Spleen (tissue), 7 donors: ENCODE measurements around the gene CCNL1.

ENCODE experiments used
- POLR2A ChIP-seq, 3 donors: fragments of 450-650 bp; IDR thresholded peaks; one replicate each; pipeline ENCODE4 v1.5.1; 2017; ENCODE audit warnings: antibody characterized with exemption in 3 of 3, mild to moderate bottlenecking in 1 of 3
- TF ChIP-seq, protein P1 (sequence below), 11 experiments: fragments of 200-600 bp in 7 of 11; fragments of 450-650 bp in 4 of 11; sonication (generic) in 4 of 11; IDR thresholded peaks in 8 of 11; conservative IDR thresholded peaks in 3 of 11; 1 replicate in 7 of 11; 2 replicates in 4 of 11; pipeline versions ENCODE4 v1.4.0 to v1.8.0; 2016 to 2021; ENCODE audit warnings: antibody characterized with exemption in 11 of 11, inconsistent platforms in 4 of 11, mild to moderate bottlenecking in 1 of 11
- donor health status: DM: no; HTN: no; CAD: no; lungs with moderate emphysema.
- donor health status: DM: no; HTN: no; CAD: no.
- donor health status: DM: no; HTN: no; CAD: no.

DNA sequence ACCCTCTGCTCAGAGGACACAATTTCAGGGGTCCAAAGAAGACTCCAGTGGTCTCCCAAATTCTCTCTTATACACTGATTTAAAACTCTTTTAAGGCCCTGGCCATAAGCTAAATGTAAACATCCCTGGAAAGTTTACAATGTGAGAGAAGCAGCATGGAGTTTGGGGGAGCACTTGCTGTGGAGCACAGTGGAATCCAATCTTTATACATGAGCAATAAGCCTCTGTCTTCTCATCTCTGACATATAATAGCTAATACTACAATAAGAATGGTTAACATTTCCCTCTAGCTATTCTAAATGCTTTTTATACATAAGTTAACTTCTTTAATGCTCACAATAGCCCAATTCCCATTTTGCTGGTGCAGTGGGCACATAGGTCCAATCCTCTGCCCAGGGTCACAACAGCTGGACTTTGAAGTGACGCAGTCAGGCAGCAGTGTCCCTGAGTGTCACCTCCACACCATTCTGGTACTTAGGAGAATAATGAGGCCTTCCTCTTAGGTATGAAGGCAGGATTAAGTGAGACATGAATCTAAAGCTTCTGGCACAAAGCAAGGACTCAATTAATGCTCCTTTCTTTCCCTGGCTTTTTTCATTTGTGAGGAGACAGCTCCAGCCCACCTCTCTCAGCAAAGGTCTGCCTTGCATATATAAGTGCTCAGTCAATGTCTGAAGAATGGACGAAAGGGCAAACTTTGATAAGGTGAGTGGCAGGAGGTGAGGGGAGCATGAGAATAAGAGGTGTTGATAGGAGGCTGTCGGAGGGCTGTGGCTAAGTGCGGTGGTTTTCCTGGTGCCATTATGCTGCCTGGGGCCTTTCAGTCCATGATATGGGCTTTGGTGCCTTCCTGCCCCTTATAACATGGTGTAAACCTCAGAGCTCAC, 26.3 kb downstream of the CCNL1 start:
- TF ChIP-seq, protein P1, sequence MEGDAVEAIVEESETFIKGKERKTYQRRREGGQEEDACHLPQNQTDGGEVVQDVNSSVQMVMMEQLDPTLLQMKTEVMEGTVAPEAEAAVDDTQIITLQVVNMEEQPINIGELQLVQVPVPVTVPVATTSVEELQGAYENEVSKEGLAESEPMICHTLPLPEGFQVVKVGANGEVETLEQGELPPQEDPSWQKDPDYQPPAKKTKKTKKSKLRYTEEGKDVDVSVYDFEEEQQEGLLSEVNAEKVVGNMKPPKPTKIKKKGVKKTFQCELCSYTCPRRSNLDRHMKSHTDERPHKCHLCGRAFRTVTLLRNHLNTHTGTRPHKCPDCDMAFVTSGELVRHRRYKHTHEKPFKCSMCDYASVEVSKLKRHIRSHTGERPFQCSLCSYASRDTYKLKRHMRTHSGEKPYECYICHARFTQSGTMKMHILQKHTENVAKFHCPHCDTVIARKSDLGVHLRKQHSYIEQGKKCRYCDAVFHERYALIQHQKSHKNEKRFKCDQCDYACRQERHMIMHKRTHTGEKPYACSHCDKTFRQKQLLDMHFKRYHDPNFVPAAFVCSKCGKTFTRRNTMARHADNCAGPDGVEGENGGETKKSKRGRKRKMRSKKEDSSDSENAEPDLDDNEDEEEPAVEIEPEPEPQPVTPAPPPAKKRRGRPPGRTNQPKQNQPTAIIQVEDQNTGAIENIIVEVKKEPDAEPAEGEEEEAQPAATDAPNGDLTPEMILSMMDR (IDR thresholded peaks at IDR 0.05 in 8 of 11, conservative IDR thresholded peaks at IDR 0.05 in 3 of 11) = no peak
- no peak for TF ChIP-seq POLR2A (IDR thresholded peaks at IDR 0.05)
